ENCODE data around the gene GKN1.

GKN1 gene

GRCh38 chr2:69001879-69002278 lies 27.4 kb downstream of the GKN1 start:
- H3K27me3 ChIP-seq (ENCODE audit: control insufficient read depth, insufficient read depth, low read length): no peaks in the 10 kb centered on the region
- no peaks in the 10 kb centered on the region for H3K9me3 ChIP-seq (ENCODE audit: control insufficient read depth, insufficient read depth, low read length)
- no peaks in the 10 kb centered on the region for H3K36me3 ChIP-seq (ENCODE audit: control insufficient read depth, insufficient read depth, low read length)
- H3K27ac ChIP-seq (ENCODE audit: low read length): no peak overlapping the region
- no peak for DNase-seq (ENCODE audit: low read depth, low spot score)
- H3K4me3 ChIP-seq (ENCODE audit: low read length): no peak overlapping the region
- H3K4me1 ChIP-seq (ENCODE audit: control insufficient read depth, insufficient read depth, low read length): no peaks in the 10 kb centered on the region

GRCh38 chr2:69003731-69004130 lies 29.3 kb downstream of the GKN1 start:
- Histone ChIP-seq H3K27me3 (ENCODE audit: control insufficient read depth, insufficient read depth, low read length) (no peaks in the 10 kb centered on the region), H3K4me1 (ENCODE audit: control insufficient read depth, insufficient read depth, low read length) (no peaks in the 10 kb centered on the region), H3K9me3 (ENCODE audit: control insufficient read depth, insufficient read depth, low read length) (no peaks in the 10 kb centered on the region), H3K27ac (ENCODE audit: low read length) (no peak overlapping the region), H3K4me3 (ENCODE audit: low read length) (no peak overlapping the region), H3K36me3 (ENCODE audit: control insufficient read depth, insufficient read depth, low read length) (no peaks in the 10 kb centered on the region)
- DNase-seq (ENCODE audit: low read depth, low spot score): no peak
- no CpG with 5 or more reads among the region's 2 CpGs for WGBS (ENCODE audit: insufficient coverage, insufficient read length)

GRCh38 chr2:69007169-69007568 lies 32.7 kb downstream of the GKN1 start:
- Histone ChIP-seq H3K4me1 (ENCODE audit: control insufficient read depth, insufficient read depth, low read length) (no peaks in the 10 kb centered on the region), H3K27me3 (ENCODE audit: control insufficient read depth, insufficient read depth, low read length) (no peaks in the 10 kb centered on the region), H3K27ac (ENCODE audit: low read length) (no peak overlapping the region), H3K4me3 (ENCODE audit: low read length) (no peak overlapping the region), H3K9me3 (ENCODE audit: control insufficient read depth, insufficient read depth, low read length) (no peaks in the 10 kb centered on the region), H3K36me3 (ENCODE audit: control insufficient read depth, insufficient read depth, low read length) (no peaks in the 10 kb centered on the region)
- no peak for DNase-seq (ENCODE audit: low read depth, low spot score)

GRCh38 chr2:69007603-69008002 lies 33.2 kb downstream of the GKN1 start:
- Histone ChIP-seq H3K36me3 (ENCODE audit: control insufficient read depth, insufficient read depth, low read length) (no peaks in the 10 kb centered on the region), H3K27me3 (ENCODE audit: control insufficient read depth, insufficient read depth, low read length) (no peaks in the 10 kb centered on the region), H3K4me1 (ENCODE audit: control insufficient read depth, insufficient read depth, low read length) (no peaks in the 10 kb centered on the region), H3K9me3 (ENCODE audit: control insufficient read depth, insufficient read depth, low read length) (no peaks in the 10 kb centered on the region), H3K4me3 (ENCODE audit: low read length) (no peak overlapping the region), H3K27ac (ENCODE audit: low read length) (no peak overlapping the region)
- no peak for DNase-seq (ENCODE audit: low read depth, low spot score)

GRCh38 chr2:69010437-69011194 lies 36.2 kb downstream of the GKN1 start:
- Histone ChIP-seq H3K4me1 (ENCODE audit: control insufficient read depth, insufficient read depth, low read length) (no peaks in the 10 kb centered on the region; the same call in 1 of the 2 replicates), H3K36me3 (ENCODE audit: control insufficient read depth, insufficient read depth, low read length) (no peaks in the 10 kb centered on the region), H3K27ac (ENCODE audit: low read length) (no peak overlapping the region), H3K27me3 (ENCODE audit: control insufficient read depth, insufficient read depth, low read length) (no peaks in the 10 kb centered on the region), H3K9me3 (ENCODE audit: control insufficient read depth, insufficient read depth, low read length) (no peaks in the 10 kb centered on the region), H3K4me3 (ENCODE audit: low read length) (no peak overlapping the region)
- 100% methylated on average over 1 of the region's 8 CpGs for WGBS (ENCODE audit: insufficient coverage, insufficient read length)
- no peak for DNase-seq (ENCODE audit: low read depth, low spot score)

- DNase-seq (ENCODE audit: low read depth, low spot score): no peak
- H3K4me3 ChIP-seq (ENCODE audit: low read length): no peak overlapping the region
- WGBS (ENCODE audit: insufficient coverage, insufficient read length): no CpG with 5 or more reads among the region's 4 CpGs
- no peaks in the 10 kb centered on the region for H3K36me3 ChIP-seq (ENCODE audit: control insufficient read depth, insufficient read depth, low read length)
- no peaks in the 10 kb centered on the region for H3K9me3 ChIP-seq (ENCODE audit: control insufficient read depth, insufficient read depth, low read length)
- no peak overlapping the region for H3K27ac ChIP-seq (ENCODE audit: low read length)
- no peaks in the 10 kb centered on the region; the same call in 1 of the 2 replicates for H3K4me1 ChIP-seq (ENCODE audit: control insufficient read depth, insufficient read depth, low read length)
- no peaks in the 10 kb centered on the region for H3K27me3 ChIP-seq (ENCODE audit: control insufficient read depth, insufficient read depth, low read length)
Observed at GRCh38 chr2:69011611-69012157, 37.2 kb downstream of the GKN1 start.

GRCh38 chr2:69012310-69013141 lies 38.1 kb downstream of the GKN1 start:
- no peaks in the 10 kb centered on the region; the same call in 1 of the 2 replicates for H3K4me1 ChIP-seq (ENCODE audit: control insufficient read depth, insufficient read depth, low read length)
- H3K27ac ChIP-seq (ENCODE audit: low read length): no peak overlapping the region
- H3K4me3 ChIP-seq (ENCODE audit: low read length): peak overlapping the region; percentile 98; the same call in 1 of the 2 replicates
- no peak for DNase-seq (ENCODE audit: low read depth, low spot score)
- H3K36me3 ChIP-seq (ENCODE audit: control insufficient read depth, insufficient read depth, low read length): no peaks in the 10 kb centered on the region
- no peaks in the 10 kb centered on the region for H3K9me3 ChIP-seq (ENCODE audit: control insufficient read depth, insufficient read depth, low read length)
- H3K27me3 ChIP-seq (ENCODE audit: control insufficient read depth, insufficient read depth, low read length): no peaks in the 10 kb centered on the region
- no CpG with 5 or more reads among the region's 27 CpGs for WGBS (ENCODE audit: insufficient coverage, insufficient read length)

GRCh38 chr2:69013142-69013839 lies 38.9 kb downstream of the GKN1 start, which contains the start of gene ANTXR1:
Gene ANTXR1 (plus strand): TSS chr2:69013179. CDS start chr2:69013500, 321 bp downstream.
- H3K27ac ChIP-seq (ENCODE audit: low read length): no peak within 1 kb of the TSS

GRCh38 chr2:69013840-69014821 lies 39.7 kb downstream of the GKN1 start:
- WGBS (ENCODE audit: insufficient coverage, insufficient read length): no CpG with 5 or more reads among the region's 20 CpGs
- H3K4me3 ChIP-seq (ENCODE audit: low read length): peak overlapping the region; percentile 98
- H3K4me1 ChIP-seq (ENCODE audit: control insufficient read depth, insufficient read depth, low read length): no peaks in the 10 kb centered on the region; the same call in 1 of the 2 replicates
- H3K36me3 ChIP-seq (ENCODE audit: control insufficient read depth, insufficient read depth, low read length): no peaks in the 10 kb centered on the region
- DNase-seq (ENCODE audit: low read depth, low spot score): no peak
- H3K9me3 ChIP-seq (ENCODE audit: control insufficient read depth, insufficient read depth, low read length): no peaks in the 10 kb centered on the region
- H3K27me3 ChIP-seq (ENCODE audit: control insufficient read depth, insufficient read depth, low read length): no peaks in the 10 kb centered on the region
- H3K27ac ChIP-seq (ENCODE audit: low read length): no peak overlapping the region

More at GRCh38 chr2:69013142-69013839, 38.9 kb downstream of the GKN1 start, which contains the start of gene ANTXR1:
- H3K4me1 ChIP-seq (ENCODE audit: control insufficient read depth, insufficient read depth, low read length): no peaks in the 10 kb centered on the region; the same call in 1 of the 2 replicates
- no peaks in the 10 kb centered on the region for H3K9me3 ChIP-seq (ENCODE audit: control insufficient read depth, insufficient read depth, low read length)
- no peaks in the 10 kb centered on the region for H3K36me3 ChIP-seq (ENCODE audit: control insufficient read depth, insufficient read depth, low read length)
- no CpG with 5 or more reads among the region's 63 CpGs for WGBS (ENCODE audit: insufficient coverage, insufficient read length)
- no peaks in the 10 kb centered on the region for H3K27me3 ChIP-seq (ENCODE audit: control insufficient read depth, insufficient read depth, low read length)
- peak; percentile 43 for DNase-seq (ENCODE audit: low read depth, low spot score)
- H3K4me3 ChIP-seq (ENCODE audit: low read length): peak within 1 kb of the TSS; percentile 98
